Central memory CD4-positive, alpha-beta T cell (primary cell): ENCODE measurements around the gene CLK2.

Experiments
- DNase-seq: peaks from one replicate; pipeline ENCODE4 v3.0.0; 2022
- total RNA-seq, 3 experiments: gene quantifications; one replicate each; lab custom pipeline; 2026; lab: John Stamatoyannopoulos, UW

Gene CLK2
- total RNA-seq: 65.2 to 92.8 (median 89.3) reads per million in 3 experiments

GRCh38 chr1:155273343-155274245 is at the start of gene CLK2:
TSS of gene CLK2 (minus strand) at chr1:155273504. CDS start at chr1:155270977, 2,527 bp downstream.
- DNase-seq: peak; percentile 91

DNA sequence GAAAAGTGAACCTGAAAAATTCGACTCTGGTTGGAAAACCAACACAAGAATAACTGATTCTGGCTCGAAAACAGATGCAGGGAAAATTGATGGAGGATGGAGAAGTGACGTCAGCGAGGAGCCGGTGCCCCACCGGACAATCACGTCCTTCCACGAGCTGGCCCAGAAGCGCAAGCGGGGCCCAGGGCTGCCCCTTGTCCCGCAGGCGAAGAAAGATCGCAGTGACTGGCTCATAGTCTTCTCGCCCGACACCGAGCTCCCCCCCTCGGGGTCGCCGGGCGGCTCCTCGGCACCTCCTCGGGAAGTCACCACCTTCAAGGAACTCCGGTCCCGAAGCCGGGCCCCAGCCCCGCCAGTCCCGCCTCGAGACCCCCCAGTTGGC is 49.3 kb upstream of the CLK2 start:
- DNase-seq: no peak

- DNase-seq: no peak
Measured at GRCh38 chr1:155321639-155322503, 48.6 kb upstream of the CLK2 start.

- peak; percentile 62 for DNase-seq
Measured at GRCh38 chr1:155320661-155321617, 47.6 kb upstream of the CLK2 start, which contains the start of gene RUSC1. TSS of gene RUSC1 (plus strand) at chr1:155320894. CDS start at chr1:155321774, 880 bp downstream.

DNA sequence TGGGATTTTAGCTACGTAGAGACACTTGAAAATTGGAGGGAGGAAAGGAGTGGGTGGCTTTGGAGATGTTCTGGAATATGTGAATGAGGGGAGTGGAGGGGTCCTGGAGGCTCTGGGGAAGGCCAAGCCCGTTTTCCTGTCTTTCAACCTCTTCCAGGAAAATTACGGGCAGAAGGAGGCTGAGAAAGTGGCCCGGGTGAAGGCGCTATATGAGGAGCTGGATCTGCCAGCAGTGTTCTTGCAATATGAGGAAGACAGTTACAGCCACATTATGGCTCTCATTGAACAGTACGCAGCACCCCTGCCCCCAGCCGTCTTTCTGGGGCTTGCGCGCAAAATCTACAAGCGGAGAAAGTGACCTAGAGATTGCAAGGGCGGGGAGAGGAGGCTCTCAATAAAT is 46.9 kb upstream of the CLK2 start:
- DNase-seq: no peak

GRCh38 chr1:155319536-155319935 is 46.2 kb upstream of the CLK2 start:
- no peak for DNase-seq

- no peak for DNase-seq
Measured at GRCh38 chr1:155318082-155318481, 44.8 kb upstream of the CLK2 start.

GRCh38 chr1:155316922-155317321 is 43.6 kb upstream of the CLK2 start:
- DNase-seq: no peak

- DNase-seq: no peak
Measured at GRCh38 chr1:155313261-155313660, 40.0 kb upstream of the CLK2 start.

DNA sequence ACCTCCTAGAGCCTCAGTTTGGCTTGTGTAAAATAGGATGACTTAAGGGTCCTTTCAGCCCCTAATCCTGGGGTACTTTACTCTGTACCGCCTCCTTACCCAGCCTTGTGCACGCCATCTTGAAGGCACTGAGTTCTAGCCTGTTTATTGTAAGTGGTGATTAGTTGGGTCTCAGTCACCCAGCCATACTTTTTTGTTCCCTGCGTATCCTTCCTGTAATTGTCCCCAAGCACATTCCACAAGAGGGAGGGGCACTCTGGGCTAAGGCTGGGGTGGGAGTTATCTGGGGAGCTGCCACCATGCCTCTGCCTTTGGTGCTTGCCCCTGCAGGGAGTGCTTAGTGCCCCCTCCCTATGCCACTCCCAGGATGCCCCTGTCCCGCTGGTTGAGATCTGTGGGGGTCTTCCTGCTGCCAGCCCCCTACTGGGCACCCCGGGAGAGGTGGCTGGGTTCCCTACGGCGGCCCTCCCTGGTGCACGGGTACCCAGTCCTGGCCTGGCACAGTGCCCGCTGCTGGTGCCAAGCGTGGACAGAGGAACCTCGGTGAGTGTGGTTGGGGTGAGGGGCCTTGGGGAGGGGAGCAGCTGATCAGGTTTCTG is 36.2 kb upstream of the CLK2 start:
- DNase-seq: no peak

DNA sequence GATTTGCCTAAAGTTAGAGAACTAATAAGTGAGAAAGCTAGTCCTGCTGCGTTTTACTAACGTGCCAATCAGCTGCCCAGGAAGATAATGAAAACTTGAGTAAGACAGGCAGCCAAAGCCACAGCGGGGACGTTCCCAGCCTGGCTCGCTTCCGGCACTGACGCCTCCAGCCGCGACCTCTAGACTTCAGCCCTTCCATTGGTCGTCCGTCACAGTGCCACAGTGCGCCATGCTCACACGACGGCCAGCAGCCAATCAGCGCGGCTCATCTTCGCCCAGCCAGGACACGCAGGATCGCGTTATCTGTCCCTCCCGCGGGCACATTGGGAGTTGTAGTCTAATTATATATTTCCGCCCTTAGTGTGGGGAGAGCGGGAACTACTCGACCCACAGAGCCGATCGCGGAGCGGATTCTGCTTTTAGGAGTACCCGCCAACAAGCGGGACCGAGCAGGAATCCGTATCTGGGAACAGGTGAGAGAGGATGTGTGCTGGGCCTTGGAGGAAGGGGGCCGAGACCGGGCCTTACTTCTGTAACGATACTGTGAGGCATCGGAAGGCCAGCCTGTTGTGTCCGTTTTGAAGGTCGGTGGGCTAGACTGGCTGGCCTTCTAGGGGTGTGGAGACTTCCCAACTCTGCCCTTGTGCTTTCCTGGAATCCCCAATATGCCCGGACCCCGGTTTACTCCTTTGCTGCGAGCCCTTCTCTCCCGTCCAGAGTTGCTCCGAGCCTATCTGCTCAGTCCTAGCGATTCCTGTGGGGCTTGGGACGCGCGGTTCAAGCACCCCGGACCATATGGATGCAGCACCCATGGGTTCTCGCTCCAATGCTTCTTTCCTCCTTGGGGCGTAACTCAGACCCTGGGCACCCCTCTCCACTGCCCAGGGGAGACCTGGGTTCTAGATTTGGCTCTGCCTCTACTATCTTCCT is 35.5 kb upstream of the CLK2 start, which contains the start of gene FDPS:
Gene FDPS, plus strand, starts transcription at position 374 of the 930 bp plus-strand sequence. CDS start 924 bp downstream, outside the sequence.
- peak; percentile 98 for DNase-seq

DNA sequence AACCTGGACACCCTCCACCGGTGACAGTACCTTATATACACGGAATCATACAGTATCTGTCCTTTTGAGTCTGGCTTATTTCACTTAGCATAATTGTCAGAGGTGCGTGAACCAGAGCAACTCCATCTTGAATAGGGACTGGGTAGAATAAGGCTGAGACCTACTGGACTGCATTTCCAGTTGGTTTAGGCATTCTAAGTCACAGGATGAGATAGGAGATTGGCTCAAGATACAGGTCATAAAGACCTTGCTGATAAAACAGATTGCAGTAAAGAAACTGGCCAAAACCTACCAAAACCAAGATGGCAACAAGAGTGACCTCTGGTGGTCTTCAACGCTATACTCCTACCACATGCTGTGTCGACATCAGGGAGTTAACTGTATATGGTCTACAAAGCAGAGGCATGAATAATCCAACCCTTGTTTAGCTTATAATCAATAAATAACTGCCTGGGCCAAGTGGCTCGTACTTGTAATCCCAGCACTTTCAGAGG is 34.0 kb upstream of the CLK2 start:
- no peak for DNase-seq

- DNase-seq: no peak
Measured at GRCh38 chr1:155305881-155306391, 32.6 kb upstream of the CLK2 start.

DNA sequence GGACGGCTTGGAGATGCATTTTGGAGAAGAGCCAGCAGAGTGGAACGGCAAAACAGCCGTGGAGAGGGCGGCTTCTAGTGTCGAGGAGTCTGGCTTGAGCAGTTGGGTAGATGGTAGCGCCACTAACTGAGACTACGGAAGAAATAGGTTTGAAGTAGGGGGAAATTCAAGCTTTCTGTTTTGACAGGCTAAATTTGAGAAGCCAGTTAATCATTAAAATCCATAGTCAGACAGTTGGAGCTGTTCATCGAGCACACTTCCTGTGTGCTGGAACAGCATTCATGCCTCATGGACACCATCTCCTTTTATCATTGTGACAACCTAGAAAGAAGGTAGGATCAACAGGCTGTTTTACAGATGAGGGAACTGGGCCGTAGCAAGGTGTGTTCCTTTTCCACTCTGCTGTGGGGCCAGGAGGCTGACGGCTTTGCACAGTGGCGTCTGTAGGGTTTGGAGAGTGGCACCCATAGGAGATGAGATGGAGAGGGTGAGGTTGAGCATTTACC is 31.3 kb upstream of the CLK2 start:
- DNase-seq: no peak

- no peak for DNase-seq
Measured at GRCh38 chr1:155301342-155301841, 28.1 kb upstream of the CLK2 start, which contains the start of gene PKLR. TSS of gene PKLR (minus strand) at chr1:155301438. CDS start at chr1:155301395, 43 bp downstream.

DNA sequence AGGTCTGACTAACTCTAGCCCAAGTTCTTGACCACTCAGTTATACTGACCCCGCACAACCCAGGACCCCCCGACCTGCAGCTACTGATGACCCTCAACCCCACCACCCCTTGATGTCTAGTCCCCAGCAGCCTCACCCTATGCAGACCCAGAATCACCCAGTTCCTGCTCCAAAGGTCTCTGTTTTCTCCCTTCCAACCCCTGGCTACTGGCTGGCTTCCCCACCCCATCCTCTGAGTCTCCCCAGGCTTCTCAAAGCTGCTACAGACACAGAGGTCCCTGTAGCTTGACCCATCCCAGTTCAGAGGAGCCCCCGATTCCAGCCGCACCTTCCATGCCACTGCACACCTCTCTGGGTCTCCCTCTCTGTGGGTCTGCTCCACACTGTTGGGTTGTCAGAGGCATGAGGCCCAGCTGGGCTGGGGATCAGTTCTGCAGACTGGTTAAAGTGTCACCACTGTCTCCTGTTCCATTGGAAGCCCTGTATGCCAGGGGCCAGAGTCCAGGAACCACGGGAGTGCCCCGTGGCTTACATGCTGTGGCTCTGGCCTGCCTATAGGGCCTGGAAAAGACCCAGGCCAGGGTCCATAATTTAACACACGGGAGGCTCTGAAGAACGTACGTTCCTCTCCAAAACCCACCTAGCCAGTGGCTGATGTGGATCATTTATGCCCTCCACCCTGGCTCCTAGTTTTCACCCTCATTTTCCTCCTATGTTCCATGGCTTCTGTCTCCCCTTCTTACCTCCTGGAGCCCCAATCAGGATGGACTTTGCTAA is 27.4 kb upstream of the CLK2 start:
- DNase-seq: no peak

DNA sequence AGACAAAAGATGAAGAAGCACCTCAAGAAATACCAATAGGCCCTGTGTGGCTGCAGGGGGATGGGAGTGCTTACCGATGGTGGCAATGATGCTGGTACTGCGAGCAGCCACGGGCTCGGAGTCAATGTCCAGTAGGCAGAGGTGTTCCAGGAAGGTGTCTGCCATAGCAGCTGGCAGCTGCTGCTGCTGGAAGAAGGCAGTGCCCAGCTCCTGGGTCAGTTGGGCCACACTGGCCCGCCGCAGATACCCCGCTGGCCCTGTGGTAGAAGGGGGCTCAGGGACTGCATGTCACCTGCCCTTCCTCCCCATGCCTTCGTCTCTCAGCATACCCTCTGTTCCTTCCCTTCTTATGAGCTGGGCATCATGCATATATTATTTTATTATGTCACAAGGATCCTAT is 26.7 kb upstream of the CLK2 start:
- no peak for DNase-seq

DNA sequence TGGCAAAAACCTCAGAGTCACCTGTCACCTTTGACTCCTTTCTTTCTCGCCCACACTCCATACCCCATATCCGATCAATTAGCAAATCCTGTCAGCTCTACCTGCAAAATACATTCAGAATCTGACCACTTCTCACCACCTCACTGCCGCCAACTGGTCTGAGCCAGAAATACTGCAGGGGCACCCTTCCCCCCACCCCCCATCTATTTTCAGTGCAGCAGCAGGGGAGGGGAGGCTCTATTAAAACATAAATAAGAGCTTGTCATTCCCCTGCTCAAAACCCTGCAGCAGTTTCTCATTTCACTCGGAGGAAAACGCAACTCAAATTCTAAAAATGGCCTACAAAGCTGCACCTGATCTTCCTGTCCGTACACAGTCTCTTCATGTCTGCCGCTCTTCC is 24.1 kb upstream of the CLK2 start:
- DNase-seq: no peak

DNA sequence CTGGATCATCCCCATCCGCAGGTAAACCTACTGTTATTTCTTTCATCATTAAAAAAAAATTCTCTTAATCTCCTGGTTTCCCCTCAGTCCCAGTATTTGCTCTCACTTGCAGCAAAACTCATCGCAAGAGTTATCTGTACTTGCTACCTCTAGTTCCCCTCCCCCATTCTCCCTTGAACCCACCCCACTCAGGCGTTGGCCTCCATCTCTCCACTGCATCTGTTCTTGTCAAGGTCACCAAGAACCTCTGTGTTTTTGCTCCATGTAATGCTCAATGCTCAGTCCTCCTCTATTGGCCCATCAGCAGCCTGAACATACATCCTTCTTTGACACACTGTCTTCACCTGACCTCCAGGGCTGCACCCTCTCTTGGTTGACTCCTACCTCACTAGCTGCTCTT is 23.4 kb upstream of the CLK2 start:
- DNase-seq: no peak
